GM21723 (cell line): ENCODE data around the gene DBP.
"Not testable (repeated sequence)": the region's sequence is repeated elsewhere in the genome, so short reads cannot be mapped to it uniquely, and the experiment has no call there.

ENCODE experiments used
- ATAC-seq: cut with Tn5 transposase; IDR thresholded peaks from one replicate; pipeline ENCODE4 v1.9.1; 2021; ENCODE audit warnings: mild to moderate bottlenecking, moderate library complexity; ENCODE audit not compliant: unreplicated experiment

Gene DBP, protein sequence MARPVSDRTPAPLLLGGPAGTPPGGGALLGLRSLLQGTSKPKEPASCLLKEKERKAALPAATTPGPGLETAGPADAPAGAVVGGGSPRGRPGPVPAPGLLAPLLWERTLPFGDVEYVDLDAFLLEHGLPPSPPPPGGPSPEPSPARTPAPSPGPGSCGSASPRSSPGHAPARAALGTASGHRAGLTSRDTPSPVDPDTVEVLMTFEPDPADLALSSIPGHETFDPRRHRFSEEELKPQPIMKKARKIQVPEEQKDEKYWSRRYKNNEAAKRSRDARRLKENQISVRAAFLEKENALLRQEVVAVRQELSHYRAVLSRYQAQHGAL

DNA sequence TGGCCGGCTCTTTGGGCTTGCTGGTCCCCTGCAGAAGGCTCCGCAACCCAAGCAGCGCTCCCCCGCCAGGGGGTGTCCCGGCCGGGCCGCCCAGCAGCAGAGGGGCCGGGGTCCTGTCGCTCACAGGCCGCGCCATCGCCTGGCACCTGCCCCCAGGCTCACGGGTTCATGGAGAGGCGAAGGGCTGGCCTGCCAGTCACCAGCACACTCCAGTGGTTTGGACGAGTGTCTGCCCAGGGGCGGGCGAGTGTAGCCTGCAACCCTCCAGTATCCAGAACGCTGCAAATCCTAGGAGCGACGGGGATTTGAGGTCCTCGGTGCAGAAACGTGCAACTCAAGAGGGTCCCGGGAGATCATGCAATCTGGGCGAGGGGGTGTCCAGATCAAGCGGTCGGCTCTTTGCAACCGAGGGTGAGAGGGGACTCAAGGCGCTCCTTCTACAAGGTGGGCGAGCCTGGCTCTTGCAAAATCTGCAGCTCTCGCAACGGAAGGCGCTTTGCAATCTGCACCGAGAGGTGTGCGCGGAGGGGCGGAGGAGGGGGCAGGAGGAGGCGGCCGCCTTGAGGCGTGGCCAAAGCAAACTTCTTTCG, at the start of gene DBP:
DBP (minus strand) TSS at position 521 of the 590 bp plus-strand sequence; CDS start at position 136, 385 bp downstream.
- peak; percentile 0 for ATAC-seq

DNA sequence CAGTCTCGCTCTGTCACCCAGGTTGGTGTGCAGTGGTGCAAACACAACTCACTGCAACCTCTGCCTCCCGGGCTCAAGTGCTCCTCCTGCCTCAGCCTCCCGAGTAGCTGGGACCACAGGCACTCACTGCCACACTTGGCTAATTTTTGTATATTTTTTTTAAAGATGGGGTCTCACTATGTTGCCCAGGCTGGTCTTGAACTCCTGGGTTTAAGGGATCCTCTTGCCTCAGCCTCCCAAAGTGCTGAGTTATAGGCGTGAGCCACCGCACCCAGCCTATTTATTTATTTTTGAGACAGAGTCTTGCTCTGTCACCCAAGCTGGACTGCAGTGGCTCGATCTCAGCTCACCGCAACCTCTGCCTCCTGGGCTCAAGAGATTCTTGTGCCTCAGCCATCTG, 49.5 kb upstream of the DBP start:
- not testable (repeated sequence) for ATAC-seq

DNA sequence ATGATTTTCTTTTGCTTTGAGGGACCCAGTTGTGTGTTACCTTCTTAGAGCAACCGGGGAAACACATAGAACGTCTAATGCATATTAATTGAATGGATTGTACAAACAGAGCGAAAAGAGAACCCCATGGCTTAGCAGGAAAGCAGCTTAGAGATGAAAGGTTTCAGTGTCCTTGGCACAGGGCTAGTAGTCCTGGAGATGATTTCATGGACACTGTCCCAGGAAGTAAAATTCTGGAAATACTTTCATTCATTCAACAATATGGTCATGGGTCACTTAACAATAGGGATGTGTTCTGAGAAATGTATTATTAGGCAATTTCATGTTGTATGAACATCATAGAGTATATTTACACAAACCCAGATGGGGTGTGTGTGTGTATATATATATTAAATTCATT, 48.9 kb upstream of the DBP start:
- no peak for ATAC-seq

DNA sequence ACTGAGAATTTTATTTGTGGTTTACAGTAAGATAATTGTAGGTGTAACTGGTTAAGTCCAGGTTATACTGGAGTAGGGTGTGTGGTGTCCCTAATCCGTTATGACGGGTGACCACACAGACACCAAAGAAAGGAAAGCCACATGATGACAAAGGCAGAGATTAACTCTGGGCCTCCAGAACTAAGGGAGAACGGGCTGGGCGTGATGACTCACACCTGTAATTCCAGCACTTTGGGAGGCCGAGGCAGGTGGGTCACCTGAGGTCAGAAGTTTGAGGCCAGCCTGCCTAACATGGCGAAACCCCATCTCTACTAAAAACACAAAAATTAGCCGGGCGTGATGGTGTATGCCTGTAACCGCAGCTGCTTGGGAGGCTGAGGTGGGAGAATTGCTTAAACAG, 48.4 kb upstream of the DBP start:
- ATAC-seq = no peak

DNA sequence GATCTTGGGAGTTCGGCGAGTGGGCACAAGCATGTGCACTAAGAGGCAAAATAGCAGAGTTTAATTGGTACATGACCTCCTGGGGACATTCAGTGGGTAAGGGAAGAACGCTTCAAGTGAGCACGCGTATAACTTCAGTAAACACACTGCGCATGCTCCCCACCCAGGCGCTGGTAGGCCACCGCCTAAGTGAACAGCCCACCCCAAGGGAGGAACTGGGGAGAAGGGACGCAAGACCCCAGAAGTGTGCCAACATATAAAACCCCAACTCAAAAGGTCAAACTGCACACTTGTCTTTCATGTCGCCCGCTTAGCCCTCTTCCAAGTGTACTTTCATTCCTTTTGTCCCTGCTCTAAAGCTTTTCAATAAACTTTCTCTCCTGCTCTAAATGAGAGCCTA, 46.2 kb upstream of the DBP start:
- no peak for ATAC-seq

DNA sequence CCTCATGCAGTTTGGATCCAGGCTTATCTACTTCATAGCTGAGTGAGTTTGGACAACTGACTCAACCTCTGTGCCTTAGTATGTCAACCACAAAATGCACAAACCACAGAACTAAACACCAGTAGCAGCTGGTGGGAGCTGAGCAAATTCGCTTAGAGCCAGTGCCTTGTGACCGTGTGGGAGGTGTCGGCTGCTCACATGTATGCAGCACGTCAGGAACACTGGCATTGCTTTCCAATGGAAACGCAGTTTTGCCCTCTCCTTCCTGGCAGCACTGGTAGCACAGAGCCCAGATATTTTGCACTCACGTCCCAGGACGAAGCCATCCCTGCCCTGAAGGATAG, 43.9 kb upstream of the DBP start:
- no peak for ATAC-seq

DNA sequence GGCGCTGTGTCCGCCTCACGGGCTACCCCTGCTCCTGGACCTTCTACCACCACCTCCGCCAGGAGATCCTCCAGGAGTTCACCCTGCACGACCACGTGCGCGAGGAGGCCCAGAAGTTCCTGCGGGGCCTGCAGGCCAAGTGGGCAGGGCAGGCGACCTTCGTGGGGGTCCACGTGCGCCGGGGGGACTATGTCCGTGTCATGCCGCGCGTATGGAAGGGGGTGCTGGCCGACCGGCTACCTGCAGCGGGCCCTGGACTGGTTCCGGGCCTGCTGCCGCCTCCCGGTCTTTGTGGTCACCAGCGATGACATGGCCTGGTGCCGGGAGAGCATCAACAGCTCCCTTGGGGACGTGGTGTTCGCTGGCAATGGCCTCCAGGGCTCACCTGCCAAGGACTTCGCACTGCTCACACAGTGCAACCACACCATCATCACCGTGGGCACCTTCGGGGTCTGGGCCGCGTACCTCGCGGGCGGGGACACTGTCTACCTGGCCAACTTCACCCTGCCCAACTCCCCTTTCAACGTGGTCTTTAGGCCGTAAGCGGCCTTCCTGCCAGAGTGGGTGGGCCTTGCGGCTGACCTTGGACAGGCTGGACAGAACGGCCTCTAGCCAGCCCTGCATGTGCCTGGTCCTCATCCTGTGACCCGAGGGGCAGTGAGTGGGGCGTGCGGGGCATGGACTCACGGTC, 43.4 kb upstream of the DBP start:
- no peak for ATAC-seq

DNA sequence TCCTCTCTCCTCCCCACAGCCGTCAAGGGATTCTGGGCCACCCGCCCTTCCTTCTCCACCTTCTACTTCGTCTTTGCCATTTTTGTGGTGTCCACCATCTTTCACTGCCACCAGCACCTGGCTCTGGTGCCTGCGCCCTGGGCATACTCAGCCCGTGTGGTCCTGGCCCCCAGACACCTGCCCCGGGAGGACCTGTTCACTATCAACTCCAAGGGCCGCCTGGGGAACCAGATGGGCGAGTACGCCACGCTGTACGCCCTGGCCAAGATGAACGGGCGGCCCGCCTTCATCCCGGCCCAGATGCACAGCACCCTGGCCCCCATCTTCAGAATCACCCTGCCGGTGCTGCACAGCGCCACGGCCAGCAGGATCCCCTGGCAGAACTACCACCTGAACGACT, 42.8 kb upstream of the DBP start:
- not testable (repeated sequence) for ATAC-seq

DNA sequence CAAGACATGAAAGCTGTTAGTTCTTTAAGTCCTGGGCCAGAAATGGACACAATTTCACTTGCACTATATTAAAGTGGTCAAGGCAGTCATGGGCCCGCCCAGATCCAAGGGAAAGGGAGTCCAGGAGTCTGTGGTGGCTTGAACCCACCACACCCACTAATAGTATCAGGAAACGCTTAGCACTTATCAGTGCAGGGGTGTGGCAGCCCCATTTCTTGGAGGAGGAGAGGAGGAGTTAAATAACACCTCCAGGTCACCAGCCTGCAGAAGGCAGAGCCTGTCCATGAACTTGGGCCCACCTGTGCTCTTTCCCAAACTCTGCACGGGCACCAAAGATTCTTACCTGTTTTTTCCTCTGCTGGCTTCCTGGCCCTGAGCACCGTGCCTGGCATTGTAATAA, 41.0 kb upstream of the DBP start:
- ATAC-seq = no peak

DNA sequence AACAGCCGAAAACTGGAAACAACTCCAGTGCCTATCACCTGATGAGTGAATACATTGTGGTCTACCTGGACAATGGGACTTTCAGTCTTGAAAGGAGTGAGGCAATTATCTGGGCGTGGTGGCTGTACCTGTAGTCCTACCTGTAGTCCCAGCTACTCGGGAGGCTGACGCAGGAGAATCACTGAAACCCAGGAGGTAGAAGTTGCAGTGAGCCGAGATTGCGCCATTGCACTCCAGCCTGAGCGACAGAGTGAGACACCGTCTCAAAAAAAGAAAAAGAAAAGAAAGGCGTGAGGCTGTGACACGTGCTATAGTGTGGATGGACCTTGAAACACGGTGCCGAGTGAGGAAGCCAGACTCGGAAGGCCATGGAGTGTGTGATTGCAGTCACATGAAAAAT, 39.7 kb upstream of the DBP start:
- no peak for ATAC-seq

DNA sequence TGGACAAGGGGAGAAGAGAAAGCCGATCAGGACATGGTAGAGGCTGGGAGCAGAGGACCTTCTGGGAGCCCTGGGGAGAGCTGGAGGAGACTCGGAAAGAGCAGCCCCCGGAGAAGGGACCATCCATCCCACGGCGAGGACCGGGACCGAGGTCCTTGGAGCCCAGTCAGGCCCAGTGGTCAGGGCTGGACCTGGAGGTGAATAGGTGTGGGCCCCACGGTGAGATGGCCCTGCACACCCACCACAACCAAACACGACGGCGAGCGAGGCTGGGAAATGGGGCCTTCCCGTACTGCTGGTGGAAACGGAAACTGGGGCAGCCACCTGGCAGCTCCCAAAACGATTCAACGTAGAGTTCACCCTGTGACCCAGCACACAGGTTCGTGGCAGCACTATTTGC, 39.3 kb upstream of the DBP start:
- ATAC-seq = no peak

DNA sequence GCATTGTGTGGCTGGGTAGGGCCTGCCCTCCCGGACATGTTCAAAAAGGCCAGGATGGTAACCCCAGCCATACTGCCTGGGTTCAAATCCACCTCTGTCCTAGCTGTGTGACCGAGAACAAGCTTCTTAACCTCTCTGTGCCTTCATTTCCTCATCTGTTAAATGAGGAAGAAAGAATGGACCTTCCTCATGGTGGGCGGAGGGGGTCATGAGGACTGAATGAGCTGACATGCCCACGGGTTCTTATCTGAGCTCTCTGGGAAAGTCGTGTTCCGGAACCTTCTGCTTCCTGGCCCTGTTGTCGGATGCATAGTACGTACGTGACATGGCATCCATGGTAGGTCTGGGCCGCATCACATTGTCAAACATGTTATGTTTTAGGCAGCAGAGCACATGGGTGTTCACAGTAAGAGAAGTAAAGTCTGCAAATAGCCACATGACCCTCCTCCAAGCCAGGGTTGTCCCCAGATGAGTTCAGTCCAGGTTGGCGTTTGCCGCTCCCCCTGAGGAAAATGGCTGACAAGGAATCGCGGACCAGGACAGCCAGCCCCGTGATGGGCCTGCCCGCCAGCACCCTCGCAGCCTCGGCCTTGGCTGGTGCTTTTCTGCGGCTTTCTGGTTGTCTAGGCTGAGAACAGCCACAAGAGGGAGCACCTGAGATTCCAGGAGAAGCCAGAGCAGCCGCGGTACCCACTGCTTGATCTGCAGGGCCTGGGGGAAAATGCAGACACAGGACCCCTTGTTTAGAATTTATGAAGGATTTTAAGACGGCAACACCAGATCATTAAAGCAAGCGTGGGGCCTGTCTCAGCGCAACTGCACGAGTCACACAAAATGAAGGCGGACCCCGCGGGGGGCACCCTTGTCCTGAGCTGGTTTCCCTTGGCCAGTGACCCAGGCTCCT, 38.0 kb upstream of the DBP start:
- no peak for ATAC-seq

DNA sequence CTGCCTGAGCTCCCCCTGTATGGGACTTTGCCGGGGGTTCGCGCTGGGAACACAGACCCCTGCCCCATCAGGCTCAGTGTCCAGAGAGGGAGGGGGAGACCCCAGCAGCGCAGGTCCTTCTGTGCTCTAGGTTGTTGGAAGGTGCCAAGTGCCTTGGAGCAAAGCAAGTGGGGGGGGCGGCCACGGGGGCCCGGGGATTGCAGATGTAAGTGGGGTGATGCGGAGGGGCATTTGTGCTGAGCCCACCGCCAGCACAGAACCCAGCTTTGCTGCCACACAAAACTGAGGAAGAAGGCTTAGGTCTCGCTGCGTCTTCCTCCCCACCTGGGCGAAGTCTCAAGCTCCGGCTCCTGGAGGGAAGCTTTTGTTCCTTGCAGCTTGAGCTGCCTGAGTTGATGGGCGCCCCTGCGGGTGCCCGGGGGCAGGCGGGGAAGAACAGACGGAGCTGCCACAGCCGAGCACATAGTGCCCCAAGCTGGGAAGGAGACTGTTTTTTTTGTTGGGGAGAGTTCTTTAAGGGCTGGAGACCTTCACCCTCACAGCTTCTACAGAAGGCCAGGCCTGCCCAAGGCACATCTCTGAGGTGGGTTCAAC, 37.1 kb upstream of the DBP start:
- no peak for ATAC-seq

DNA sequence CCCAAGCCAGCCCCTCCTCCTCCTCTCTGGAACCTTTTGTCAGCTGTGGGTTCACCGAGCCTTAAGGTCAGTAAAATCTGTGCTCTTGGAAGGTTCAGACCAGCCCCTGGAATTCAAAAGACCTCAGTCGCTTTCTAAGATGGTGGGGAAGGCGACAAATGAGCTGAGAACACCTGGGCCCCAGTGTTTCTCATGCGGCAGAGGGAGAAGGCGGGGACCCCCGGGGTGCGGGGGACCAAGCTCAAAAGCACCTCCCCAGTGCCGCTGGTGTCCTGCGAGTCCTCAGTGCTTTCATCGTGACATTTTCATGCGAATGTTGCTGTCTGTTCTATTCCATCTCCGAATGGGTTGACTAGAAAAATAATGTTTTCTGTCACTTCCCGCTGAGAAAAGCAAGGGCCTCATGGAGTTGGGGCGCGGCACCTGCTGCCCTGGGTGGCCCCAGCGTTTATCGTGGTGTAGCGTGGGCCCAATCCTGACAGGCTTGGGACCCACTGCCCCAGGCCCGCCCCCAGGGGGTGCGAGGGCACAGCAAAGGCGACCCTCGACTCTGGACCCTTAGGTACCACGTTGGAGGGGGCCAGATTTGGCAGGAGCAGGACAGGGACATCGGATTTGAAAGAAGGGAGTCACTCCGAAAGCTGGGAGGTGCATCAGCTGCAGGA, 36.4 kb upstream of the DBP start:
- ATAC-seq = no peak

DNA sequence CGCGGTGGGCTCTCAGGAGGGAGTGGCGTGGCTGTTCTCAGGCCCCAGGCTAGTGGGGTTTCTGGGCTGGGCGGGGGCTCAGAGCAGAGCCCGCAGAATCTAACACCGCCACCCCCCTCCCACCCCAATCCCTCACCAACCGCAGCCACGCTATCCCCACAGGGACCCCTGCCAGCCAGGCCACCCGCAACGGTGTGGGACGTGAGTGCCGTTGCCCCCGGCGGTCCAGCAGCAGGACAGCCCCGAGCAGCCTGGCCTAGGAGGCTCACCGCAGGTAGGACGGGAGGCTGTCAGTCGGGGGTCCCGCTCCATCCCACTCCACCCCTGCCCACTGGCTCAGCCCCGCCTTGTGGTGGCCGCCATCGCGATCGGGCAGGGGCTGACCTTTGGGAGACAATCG, 35.8 kb upstream of the DBP start, which contains the start of gene NTN5:
NTN5 (minus strand) TSS at position 24 of the 400 bp plus-strand sequence. CDS start 2,031 bp downstream, outside the sequence.
- no peak for ATAC-seq

DNA sequence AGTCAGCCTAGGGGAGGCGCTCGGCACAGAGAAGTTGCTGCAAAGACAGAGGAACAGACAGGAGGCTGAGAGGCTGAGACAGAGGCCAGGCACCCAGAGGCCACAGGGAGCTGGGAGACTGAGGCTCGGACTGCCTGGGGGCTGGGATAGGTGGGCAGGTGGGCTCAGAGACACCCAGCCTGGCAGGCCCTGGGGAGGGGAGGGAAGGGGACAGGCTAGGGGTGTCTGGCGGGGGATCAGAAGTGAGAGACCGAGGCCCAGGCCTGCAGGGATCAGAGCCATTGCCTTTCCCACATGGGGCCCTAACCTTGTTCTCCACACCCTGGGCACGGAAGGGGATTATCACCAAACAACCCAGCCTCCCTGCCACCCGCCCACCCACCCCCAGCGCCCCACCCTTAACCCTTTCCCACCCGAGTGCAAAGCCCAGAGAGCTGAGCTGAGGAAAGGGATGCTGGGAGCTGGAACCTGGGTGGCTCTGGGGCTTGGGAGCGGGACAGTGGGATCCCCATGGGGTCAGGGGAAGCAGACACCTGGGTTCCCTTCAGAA, 34.3 kb upstream of the DBP start:
- ATAC-seq = no peak

DNA sequence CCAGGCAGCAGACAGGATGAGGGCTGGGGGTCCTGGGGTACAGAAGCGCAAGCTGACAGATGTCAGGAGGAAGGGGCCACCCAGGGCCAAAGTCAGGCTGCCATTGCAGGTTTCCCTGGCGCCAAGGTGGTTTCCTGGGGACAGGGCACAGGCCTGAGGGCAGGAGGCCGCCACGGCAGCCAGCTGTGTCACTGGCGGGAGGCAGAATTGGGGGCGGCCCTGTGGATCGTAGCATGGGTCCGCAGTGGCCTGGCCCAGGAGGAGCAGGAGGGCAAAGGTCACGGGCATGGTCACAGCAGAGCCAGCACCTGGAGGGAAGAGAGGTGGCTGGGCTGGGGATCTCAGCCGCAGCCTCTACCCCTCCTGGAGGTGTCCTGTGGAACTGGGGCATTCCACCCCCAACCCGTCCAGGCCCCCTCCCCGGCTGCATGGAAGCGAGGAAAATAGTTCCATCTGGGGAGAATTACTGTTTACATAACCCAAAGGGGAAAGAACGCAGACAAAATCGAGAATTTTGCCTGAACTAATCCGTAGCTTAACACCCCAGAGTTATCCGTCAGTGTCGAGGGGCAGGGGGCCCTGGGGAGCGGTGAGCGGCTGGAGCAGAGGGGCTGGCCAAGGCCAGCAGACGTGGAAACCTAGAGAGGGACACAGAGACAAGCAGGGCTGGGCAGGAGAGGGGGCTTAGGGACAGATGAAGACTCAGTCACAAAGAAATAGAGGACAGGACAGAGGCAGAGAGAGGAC, 33.7 kb upstream of the DBP start:
- no peak for ATAC-seq

DNA sequence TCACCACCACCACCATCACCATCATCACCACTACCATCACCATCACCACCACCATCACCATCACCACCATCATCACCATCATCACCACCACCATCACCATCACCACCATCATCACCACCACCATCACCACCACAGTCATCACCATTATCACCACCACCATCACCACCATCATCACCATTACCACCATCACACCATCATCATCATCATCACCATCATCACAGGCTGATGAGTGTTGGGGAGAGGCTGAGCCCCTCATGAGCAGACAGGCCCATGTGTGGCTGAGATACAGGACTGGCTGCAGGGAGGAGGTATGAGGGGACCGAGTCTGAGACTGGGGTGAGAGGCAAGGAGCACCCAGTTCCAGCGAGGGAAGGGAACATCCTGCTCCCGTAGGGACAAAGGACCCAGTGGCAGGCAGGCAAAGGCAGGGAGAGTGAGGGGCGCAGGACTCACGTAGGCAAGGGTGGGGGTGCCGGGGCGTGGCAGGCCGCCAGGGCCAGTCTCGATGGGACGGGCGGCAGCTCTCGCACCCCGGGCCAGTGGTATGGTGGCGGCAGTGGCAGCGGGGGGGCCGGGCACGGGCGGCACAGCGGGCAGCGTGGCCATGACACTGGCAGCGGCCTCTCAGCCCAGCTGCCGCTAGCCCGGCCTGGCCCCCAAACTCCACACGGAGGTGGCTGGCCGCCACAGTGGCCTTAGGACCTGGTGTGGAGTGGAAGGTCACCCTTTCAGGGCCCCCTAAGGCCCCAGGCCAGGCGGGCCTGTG, 32.9 kb upstream of the DBP start:
- ATAC-seq = no peak

DNA sequence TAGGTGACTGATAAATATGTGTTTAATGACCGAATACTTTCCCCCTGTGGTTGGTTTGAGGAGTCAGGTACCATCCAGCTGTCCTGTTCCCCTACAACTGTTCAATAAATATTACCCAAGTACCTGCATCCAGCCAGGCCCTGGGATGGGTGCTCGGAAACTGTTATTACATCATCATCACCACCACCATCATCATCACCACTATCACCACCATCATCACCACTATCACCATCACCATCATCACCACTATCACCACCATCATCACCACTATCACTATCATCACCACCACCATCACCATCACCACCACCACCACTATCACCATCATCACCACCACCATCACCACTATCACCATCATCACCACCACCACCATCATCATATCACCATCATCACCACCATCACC, 31.6 kb upstream of the DBP start:
- ATAC-seq = no peak
